ENCODE measurements around the gene KDM1A.

KDM1A gene

DNA sequence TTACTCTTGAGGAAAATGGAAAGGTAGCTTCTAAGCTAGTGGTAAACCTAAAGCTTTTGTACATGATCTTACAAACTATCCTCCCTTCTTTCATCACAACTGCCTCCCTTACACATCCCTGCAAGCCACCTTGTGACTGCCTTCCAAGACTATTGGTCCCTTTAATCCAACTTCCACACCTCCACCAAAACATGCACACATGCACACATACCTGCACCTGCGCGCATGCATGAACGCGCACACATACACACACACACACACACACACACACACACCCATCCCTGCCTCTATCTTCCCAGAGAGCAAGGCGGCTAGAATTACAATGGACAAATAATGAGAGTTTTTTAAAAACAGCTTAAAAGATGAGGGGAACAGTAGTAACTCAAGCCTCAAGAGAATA, 91.1 kb downstream of the KDM1A start:
- no peak for DNase-seq (ENCODE audit: low read depth, low spot score)

DNA sequence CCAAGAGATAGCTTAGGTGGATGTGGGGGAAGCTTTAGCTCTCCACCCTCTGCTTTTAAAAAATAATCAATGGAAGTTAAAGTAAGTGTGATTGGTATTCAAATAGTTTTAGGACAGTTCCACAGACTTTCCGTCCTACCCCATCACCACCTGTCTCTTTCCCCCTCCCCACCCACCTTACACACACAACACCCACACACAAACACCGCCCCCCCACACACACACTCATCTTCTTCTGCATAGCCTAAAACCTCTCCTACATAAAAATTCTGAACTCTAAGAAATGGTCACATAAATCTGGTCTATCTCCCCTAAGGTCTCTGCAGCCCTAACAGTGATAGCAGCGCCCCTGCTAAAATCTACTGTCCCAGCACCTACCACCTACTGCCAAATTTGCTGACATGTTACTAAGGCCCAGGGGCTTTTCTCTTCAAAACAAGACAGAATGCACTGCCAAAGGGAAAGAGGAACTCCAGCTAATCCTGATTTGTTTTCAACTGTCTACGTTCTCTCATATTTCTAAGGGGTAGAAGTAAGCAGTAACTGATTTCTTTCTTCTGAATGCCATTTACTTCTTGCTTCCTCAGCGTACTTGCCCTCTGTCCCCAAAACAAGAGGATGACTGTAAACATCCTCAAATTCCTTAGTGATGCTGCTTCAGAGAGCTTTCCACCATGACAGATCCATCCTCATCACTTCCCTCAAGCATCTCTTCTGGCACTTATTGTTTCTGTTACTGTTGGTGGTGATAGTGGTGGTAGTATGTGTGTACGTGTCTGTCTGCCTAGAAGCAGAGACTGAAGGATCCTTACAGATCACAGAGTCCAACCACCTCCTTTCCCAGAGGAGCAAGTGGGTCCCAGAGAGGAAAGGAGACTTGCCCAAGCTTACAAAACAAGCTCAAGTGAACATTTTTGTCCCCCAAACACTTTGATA, 92.6 kb downstream of the KDM1A start:
- no peak for DNase-seq (ENCODE audit: low read depth, low spot score)

DNA sequence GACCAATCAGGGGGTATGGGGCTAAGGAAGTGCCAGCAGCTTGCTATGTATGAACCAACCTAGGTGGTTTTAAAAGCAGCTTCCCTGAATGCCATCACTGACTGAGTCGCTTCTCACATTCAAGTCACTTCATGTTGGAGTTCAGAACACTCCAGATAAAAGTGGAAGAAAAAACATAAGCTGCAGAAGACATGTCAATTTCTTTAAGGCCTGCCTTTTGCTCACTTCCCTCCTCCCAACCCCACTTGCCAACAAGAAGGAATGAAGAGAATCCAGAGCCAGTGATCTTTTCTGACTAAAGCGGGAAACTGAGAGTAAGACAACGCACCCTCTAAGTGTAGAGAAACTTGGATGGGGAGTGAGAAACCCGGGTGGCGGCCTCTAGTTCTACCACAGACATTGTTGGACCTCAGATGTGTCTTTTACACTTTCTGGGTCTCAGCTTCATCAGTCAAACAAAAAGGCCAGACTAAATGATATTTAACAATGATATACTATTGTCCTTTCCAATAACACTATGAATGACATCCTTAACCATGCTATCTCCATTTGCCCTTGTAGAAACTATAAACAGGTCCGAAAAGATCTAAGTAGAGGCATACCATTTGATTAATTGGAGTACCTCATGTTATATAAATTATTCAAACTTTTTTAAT, 95.3 kb downstream of the KDM1A start:
- DNase-seq (ENCODE audit: low read depth, low spot score): no peak

DNA sequence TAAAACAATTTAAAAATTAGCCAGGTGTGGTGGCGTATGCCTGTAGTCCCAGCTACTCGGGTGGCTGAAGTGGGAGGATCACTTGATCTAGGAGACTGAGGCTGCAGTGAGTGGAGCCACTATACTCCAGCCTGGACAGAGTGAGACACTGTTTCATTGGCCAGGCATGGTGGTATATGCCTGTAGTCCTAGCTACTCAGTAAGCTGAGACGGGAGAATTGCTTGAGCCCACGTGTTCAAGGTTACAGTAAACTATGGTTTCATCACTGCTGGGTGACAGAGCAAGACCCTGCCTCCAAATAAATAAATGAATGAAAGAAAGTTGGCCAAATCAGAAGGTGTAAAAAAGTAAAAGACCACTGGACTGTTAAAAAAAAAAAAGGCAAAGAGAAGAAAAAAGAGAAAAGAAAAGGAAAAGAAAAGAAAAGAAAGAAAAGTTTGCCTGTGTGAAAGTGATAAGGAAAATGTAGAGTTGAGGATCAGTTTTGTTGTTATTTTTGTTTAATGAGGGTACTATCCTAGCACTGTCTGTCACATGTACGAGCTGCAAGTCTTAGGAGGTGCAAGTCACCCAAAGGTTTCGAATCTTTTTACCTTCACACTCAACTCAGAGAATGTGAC, 97.1 kb downstream of the KDM1A start:
- no peak for DNase-seq (ENCODE audit: low read depth, low spot score)

DNA sequence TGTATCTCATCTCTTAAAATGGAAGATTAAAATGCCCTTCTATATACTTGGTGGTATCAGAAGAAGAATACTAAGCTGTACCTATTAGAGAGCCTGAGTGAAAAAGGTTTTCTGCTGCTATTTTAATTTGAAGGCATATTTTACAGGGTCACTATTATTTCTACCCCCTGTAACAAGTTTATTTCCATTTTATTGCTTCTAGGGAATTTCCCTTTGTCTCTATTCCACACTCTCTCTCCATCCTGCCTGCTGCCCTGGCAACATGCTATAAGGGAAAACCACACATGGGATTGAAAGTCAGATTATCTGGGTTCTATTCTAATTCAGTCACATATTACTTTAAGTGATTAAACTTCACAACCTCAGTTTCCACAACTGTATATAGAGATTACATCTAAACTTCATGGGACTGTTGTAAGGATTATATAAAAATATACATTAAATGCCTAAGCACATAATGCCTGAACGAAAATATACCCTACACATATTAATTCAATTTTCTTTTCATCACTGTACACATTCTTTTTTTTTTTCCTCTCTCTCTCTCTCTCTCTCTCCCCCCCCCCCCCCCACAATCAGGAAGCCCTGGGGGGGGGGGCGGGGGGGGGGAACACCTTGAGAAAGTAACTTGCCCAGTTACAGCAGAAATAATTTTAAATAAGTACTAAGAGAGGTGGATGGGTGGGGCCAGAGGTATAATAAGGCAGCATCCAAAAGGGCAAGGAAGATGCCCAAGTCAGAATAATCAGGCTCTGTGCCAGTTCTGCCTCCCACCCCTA, 97.8 kb downstream of the KDM1A start:
- no peak for DNase-seq (ENCODE audit: low read depth, low spot score)

DNA sequence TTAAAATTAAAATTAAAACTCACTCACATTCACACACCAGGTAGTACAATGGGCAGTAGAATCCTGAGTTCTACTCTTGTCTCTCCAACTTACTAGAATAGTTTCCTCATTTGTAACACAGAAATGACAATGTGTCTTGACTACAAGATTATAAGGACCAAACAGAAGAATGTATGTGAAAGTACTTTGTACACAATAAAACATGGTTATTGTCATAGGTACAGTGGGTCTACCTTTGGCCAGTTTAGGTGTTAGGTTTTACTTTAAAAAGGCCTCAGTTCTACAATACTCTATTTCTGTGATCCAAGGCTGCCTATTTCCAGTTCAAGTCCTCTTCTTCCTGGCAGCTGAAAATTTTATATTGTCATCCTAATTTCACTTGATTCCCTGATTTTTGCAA, 99.1 kb downstream of the KDM1A start:
- DNase-seq (ENCODE audit: low read depth, low spot score): no peak

DNA sequence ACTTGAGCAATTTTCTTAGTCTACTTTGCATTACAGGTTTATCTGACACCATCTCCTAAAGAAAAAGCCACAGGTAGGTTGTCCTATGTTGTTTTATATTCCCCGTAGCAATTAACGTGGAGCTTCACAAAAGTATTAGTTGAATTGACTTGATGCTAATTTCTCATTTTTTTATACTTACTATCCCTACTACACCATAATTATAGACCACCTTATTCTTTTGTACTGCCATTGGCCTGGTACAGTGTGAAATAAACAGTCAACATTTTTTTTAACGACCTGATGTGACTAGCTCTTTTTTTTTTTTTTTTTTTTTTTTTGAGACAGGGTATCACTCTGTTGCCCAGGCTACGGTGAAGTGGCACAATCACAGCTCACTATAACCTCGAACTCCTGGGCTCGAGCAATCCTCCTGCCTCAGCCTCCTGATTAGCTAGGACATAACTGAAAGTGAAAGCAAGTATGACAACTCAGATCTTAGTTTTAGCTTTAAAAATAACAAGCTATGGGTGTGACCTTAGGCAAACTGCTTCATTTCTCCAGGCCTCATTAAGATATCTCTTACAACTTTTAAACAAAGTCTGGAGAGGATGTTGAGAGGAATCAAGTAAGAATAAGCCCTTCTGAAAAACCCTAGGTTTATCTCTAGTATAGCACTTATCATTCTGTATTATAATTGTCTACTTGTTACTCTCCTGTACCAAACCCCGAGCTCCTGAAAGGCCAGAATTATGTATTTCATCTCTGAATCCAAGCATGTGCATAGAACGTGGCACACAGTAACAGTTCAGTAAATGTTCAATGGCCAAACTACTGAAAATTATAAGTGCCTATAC, 99.9 kb downstream of the KDM1A start:
- DNase-seq (ENCODE audit: low read depth, low spot score): no peak

DNA sequence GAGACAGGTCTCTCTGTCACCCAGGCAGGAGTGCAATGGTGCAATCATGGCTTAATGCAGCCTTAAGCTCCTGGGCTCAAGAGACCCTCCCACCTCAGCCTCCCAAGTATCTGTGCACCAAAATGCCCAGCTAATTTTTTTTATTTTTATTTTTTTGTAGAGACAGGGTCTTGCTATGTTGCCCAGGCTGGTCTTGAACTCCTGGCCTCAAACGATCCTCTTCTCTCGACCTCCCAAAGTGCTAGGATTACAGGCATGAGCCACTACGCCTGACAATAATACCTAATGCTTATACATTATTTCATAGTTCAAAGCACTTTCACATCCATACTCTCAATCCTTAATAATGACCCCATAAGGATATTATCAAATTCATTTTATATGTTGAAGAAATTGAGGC, 101.1 kb downstream of the KDM1A start:
- DNase-seq (ENCODE audit: low read depth, low spot score): no peak

DNA sequence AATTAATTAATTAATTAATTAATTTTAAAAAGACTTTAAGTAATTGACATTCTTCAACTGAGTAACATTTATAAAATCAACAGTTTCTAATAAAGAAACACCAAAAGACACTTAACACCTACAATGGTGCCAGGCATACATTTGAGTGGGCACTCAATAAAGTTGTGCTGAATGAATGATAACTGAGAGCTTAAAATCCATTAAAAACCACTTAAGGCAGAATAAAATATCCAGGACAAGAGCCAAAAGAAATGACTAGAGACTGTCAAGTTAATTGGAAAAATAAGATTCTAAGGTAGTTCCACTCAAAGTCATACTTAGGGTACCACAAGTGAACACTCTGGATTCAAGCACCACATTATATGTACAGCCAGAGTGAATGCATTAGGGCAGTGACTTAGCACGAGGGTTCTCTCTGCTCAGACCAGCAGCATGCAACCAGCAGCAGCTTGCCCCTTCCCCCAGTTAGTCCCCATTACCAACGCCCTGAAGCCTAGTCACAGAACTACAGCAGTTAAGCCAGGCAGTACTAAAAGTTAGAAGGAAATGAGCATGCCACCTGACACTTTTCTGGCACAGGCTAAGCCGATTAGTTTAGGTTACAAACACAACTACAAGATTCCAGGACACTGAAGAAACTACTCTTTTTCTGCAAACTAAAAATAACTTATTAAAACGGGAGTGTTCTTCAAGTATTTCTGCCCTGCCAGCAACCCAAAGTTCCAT, 102.9 kb downstream of the KDM1A start:
- DNase-seq (ENCODE audit: low read depth, low spot score): no peak

DNA sequence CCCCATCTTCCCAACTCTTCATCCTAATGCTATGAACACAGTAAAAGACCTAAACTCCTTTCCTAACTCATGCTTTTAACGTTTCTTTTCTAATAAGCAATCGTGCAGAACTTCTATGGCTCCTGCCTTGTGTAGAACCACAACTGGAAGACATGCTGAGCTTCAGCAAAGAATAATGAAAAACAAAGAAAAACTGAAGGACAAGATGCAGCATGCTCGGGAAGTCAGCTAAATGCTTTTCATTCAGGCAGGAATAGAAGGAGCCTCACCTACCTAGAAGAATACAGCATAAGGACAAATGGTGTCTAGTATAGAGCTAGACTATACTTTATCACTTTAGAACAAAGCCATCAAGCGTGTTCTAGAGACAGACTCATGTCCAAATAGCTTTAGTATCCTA, 103.5 kb downstream of the KDM1A start:
- DNase-seq (ENCODE audit: low read depth, low spot score): no peak

DNA sequence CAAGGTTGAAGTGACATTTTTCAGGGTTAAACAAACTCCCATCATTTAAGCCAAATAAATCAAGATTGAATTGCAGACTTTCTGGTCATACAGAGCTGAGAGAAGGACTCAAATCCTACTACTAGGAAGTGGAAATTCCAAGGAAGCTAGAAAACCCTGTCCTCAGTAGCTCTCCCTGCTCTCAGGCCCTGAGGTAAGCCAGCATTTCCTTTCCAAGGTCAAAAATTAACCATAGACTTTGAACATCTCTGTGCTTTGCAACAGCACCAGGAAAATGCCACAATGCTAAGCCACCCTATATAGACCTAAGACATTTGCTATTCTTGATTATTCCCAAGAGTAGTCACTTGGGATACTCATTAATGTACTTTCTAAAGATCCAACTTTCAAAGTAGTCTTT, 104.3 kb downstream of the KDM1A start:
- no peak for DNase-seq (ENCODE audit: low read depth, low spot score)

DNA sequence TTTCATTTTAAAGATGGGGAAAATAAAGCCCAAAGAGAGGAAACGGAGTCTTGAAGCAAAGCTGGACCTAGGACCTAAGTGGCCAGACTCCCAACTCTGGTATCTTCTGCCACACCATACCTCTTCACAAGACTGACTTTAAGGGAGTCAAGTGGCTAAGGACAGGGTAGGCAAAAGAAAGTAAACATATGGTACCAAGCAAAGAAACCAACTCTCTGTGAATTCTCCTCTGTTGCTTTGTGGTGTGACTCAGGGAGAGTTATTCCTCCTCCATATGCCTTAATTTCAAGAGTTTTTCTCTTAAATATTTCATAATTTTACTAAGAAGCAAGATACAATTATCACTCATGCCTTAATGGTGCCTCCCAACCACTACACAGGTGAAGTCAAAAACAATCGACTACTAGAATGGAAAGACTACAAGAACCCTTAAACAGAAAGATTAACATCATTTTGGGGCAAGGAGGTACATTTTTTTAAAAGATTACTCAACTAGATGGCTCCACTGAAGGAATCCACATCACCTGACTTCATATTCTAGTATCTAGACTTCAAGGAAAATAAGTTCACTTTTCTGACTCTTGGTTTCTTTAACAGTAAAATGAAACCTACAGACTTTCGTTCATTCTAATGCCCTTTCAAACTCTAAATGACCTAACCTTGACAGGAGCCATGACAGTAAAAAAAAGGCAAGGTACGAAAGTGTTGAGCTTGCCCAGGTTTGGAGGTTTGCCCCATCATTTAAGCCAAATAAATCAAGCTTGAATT, 105.2 kb downstream of the KDM1A start:
- no peak for DNase-seq (ENCODE audit: low read depth, low spot score)

DNA sequence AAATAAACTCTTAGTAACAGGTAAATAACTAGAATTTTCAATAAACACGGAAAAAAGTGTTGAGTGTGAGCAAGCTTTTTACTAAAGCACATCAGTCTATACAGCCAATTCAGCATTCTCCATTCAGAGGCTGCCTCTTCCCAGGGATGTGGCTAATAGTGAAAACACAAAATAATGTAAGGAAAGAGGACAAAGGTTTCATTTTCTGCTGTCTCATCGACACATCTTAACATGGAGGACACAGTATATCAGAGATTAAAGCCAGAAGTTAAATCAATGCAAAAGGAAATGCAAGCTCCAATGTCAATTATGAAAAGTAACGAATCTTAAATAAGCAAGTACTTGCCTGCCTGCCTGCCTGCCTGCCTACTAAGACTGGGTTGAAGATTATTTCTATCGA, 106.2 kb downstream of the KDM1A start:
- no peak for DNase-seq (ENCODE audit: low read depth, low spot score)

DNA sequence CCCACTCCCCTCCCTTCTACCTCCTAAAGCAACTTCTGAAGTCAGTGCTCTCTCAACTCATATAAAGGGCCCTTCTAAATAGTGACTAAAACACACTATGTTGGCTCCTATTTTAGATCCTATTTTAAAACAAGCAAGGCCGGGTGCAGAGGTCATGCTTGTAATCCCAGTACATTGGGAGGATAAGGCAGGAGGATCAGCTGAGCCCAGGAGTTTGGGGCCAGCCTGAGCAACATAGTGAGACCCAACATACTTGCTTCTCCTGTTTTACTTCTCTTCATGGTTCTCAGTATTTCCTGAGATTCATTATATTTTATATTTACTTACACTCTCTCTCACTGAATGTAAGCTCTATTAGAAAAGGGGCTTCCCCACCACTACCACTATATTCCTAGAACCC, 106.9 kb downstream of the KDM1A start:
- DNase-seq (ENCODE audit: low read depth, low spot score): no peak

DNA sequence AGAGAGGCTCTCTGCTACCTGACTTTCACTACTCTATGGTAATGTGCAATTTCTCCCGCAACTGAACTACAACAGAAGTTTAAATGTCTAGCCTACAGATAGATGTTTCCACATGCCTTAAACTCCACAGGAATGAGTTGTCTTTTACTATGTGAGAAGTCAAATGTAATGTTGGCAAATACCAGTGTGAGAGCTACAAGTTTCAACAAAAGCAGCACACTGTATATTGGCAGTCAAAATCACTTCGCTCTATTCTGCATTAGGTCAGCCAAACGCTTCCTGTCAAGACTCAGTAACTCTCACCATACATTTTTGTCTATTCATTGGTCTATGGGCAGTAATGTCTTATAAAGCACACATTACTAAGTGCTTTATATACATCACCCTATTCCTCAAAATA, 107.5 kb downstream of the KDM1A start:
- DNase-seq (ENCODE audit: low read depth, low spot score): no peak

DNA sequence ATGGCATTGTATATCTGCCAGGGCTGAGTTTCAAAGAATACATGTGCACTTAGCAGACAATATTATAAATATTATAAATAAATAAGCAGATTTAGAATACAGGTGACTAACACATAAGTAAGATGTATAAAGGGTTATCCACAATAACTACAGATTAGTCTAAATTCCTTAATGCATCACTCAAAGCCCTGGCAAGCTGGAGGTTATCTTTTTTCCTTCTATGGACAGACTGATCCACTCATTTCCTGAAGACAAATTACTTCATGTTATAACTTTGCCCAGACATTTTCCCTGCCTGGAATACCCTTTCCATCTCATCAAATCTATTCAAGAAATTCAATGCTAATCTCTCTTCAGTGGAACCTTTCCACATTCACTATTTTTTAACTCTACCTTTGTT, 110.6 kb downstream of the KDM1A start:
- no peak for DNase-seq (ENCODE audit: low read depth, low spot score)

DNA sequence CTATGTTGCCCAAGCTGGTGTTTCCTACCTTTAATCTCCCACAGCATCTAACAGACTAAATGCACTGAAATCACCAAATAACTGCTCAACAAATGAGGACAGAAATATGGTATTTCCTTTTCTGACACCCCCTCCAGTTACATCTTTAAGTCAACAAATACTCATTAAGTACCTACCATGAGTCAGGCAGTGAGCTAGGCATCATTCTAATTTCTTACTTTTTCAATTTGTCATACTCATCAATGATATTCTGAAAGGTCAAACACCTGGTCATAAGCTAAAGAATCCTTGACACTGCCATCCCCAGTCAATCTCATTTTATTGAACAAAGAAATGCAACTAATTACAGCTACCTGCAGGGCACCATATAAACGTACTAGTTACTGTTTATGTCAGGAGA, 112.8 kb downstream of the KDM1A start:
- no peak for DNase-seq (ENCODE audit: low read depth, low spot score)

All from smooth muscle cell of the brain vasculature (primary cell).